Posterior vena cava (tissue), 2 donors: ENCODE measurements around the gene PLXNA1. TPM values are rescaled to one million over a fixed set of nuclear protein-coding genes. Genes with fewer than 3 reads are reported as not detected.

Source experiments
- DNase-seq: peaks from one replicate; pipeline ENCODE4 v3.0.0-alpha.2; 2020; ENCODE audit warnings: low spot score
- intact Hi-C, 2 donors: fragments of 100-400 bp; cut with DNase I; formaldehyde crosslinking; loops; one replicate each; pipeline versions ENCODE4 v1.14.1 to v1.14.2; 2022 to 2023
- total RNA-seq, 2 donors: library from RNA; stranded (reverse); fragmentation: NEBNext Ultra II Directional; extraction: Animal tissue kit (Norgen Biotek cat#: 25700); gene quantifications; one replicate each; pipeline ENCODE4 v1.2.1, GENCODE V29; 2021
- donor health status: DM: yes; HTN: yes; CAD: no.
- donor health status: DM: yes; HTN: yes; CAD: no.

PLXNA1 gene
- total RNA-seq, 2 donors from 2014 or later, result 31.7 to 38.5 TPM

DNA sequence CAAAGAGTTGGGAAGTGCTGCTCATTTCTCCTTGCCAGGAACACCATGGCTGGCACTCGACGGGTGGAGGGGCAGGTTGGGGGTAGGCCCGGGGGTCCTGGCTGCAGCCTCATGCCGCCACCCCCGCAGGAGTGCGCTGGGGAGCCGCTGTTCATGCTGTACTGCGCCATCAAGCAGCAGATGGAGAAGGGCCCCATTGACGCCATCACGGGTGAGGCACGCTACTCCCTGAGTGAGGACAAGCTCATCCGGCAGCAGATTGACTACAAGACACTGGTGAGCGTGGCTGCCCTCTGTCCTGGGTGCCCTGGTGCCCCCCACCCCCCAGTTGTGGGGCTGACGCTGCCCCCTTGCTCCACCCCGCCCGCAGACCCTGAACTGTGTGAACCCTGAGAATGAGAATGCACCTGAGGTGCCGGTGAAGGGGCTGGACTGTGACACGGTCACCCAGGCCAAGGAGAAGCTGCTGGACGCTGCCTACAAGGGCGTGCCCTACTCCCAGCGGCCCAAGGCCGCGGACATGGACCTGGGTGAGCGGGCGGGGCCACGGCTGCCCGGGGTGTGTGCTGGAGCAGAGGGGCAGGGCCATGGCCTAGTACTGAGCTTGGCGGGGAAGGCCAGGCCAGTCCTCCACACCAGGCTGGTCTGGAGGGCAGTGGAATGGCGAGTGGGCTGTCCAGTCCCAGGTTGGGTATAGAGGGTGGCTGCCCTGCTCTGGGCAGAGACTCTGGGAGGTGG, 45.1 kb downstream of the PLXNA1 start:
- intact Hi-C loops, result no loop called here

DNA sequence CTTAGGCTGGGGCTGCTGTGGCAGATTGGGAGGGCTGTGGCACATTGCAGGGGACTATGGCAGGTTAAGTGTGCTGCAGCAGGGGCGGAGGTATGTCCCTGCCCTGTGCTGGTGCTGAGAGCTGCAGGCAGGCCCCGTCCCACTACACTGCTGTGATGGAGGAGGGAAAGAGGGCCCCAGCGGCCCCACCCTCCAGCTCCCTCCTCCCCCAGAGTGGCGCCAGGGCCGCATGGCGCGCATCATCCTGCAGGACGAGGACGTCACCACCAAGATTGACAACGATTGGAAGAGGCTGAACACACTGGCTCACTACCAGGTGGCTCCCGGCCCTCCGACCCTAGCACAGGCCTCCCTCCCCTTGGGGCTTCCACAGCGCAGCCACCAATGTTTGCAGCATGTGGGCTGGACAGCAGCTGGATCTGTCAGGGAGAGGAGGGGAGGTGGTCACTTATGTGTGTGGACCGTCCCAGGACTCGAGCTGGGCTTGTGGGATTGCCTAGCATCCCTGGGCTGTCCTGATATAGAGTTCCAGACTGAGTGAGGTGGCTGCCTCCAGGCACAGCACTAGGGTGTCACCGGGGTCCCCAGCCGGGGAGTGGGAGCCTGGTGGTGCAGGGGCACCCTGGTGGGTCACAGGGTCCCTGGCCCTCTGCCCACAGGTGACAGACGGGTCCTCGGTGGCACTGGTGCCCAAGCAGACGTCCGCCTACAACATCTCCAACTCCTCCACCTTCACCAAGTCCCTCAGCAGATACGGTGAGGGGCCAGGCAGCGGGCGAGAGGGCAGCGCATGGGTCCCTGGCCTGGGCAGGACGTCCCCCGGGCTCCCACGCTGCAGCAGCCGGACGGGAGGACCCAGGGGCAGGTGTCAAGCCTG, 46.1 kb downstream of the PLXNA1 start:
- intact Hi-C loops, result no loop called here
- no peak for DNase-seq

More for the DNA sequence above, 45.1 kb downstream of the PLXNA1 start:
- DNase-seq, result no peak

- intact Hi-C loops, result no loop called here
Observed at GRCh38 chr3:127029658-127030507, 47.0 kb downstream of the PLXNA1 start.

GRCh38 chr3:127030508-127031412, 47.8 kb downstream of the PLXNA1 start:
- DNase-seq, result no peak
- intact Hi-C loops, result no loop called here

More at GRCh38 chr3:127029658-127030507, 47.0 kb downstream of the PLXNA1 start:
- no peak for DNase-seq

GRCh38 chr3:127031413-127031810, 48.5 kb downstream of the PLXNA1 start:
- DNase-seq, result no peak
- intact Hi-C loops, result no loop called here

DNA sequence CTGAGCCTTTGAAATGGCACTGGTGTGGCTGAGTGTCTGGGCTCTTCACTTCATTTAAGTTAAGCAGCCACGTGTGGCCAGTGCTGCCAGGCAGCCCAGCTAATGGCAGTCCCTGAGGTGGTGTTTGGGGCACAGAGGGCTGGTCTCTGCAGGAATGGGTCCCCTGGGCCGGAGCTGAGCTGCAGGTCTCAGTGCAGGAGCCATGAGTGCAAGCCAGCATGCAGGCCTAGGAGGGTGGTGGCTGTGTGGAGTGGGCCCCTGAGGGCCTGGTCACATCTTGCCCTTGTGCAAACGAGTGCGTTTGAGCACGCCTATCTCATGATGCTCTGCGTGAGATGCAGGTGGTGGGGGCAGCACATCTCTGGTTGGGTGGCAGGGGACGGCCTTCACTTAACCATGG, 48.9 kb downstream of the PLXNA1 start:
- DNase-seq, result no peak
- intact Hi-C loops, result no loop called here

DNA sequence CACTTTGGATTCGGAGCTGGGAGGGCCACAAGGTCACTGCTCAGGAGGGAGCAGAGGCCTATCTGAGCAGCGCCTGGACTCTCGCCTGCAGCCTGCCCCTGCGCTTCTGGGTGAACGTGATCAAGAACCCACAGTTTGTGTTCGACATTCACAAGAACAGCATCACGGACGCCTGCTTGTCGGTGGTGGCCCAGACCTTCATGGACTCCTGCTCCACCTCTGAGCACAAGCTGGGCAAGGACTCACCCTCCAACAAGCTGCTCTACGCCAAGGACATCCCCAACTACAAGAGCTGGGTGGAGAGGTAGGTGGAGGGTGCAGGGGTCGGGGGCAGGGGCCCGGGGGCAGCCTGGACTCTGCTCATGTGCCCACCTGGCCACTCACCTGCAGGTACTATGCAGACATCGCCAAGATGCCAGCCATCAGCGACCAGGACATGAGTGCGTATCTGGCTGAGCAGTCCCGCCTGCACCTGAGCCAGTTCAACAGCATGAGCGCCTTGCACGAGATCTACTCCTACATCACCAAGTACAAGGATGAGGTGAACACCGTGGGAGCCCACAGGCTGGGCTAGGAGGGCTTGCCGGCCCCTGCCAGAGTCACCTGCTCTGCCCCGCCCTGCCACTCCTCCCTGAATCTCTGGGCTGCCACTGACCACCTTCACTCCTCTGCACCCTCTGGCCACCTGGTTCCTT, 49.5 kb downstream of the PLXNA1 start:
- intact Hi-C loops, result no loop called here
- DNase-seq, result no peak

Other genes starting within 250 kb of the PLXNA1 start
- not detected for gene PRR23E, start 210.0 kb downstream of the PLXNA1 start, total RNA-seq